ENCODE results near the gene TMEM50A. TPM values are rescaled to one million over a fixed set of nuclear protein-coding genes. Genes with fewer than 3 reads are reported as not detected.

Gene TMEM50A
- total and polyA plus RNA-seq, 2 of the 13 experiments (the other 11 are each of a cell fraction or from before 2014, with no cell fraction given), result 51.2 to 61.2 TPM

DNA sequence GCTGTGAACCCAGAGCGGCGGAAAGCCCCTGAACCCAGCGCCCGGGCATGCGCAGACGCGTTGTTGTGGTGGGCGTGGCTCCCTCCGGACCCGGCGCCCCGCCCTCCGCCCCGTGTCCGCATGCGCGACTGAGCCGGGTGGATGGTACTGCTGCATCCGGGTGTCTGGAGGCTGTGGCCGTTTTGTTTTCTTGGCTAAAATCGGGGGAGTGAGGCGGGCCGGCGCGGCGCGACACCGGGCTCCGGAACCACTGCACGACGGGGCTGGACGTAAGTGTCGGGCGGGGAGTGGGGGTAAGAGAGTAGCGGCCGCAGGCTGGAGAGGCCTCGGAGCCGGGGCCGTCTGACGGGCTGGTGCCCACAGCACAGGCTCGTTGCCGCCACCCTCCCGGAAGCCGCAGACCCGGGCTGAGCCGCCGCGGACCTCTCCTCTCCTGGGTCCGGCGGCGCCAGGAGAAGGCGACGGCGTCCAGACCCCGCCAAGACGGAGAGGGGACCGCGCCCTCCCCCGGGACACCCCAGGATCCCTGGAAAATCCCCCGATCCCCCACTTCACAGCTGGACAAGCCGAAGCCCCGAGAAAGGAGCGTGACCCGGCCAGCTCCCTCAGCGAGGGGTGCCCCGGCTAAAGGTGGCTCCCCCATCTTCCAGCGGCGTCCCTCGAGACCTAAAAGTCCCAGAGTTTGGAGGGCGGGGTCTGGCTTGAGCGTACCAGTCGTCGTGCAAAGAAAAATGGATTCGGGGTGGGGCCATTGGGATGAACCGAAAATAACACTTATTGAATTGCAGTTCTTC is at the start of gene TMEM50A (continued):
- no peak for TF ChIP-seq ATF7 (IDR thresholded peaks at IDR 0.05)
- no peak for TF ChIP-seq ATF7 (CRISPR knock-in tag; IDR thresholded peaks at IDR 0.05)
- no peak for TF ChIP-seq USF2 (IDR thresholded peaks at IDR 0.05; ENCODE audit: low read depth, low read length)
- no peak for TF ChIP-seq USF2 (CRISPR knock-in tag; IDR thresholded peaks at IDR 0.05; ENCODE audit: borderline replicate concordance)
- TF ChIP-seq, protein P1, sequence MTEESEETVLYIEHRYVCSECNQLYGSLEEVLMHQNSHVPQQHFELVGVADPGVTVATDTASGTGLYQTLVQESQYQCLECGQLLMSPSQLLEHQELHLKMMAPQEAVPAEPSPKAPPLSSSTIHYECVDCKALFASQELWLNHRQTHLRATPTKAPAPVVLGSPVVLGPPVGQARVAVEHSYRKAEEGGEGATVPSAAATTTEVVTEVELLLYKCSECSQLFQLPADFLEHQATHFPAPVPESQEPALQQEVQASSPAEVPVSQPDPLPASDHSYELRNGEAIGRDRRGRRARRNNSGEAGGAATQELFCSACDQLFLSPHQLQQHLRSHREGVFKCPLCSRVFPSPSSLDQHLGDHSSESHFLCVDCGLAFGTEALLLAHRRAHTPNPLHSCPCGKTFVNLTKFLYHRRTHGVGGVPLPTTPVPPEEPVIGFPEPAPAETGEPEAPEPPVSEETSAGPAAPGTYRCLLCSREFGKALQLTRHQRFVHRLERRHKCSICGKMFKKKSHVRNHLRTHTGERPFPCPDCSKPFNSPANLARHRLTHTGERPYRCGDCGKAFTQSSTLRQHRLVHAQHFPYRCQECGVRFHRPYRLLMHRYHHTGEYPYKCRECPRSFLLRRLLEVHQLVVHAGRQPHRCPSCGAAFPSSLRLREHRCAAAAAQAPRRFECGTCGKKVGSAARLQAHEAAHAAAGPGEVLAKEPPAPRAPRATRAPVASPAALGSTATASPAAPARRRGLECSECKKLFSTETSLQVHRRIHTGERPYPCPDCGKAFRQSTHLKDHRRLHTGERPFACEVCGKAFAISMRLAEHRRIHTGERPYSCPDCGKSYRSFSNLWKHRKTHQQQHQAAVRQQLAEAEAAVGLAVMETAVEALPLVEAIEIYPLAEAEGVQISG (CRISPR knock-in tag; IDR thresholded peaks at IDR 0.05), result peak; percentile 46
- no peak for TF ChIP-seq SMYD3 (CRISPR knock-in tag; IDR thresholded peaks at IDR 0.05)
- no peak for TF ChIP-seq CENPT (CRISPR knock-in tag; IDR thresholded peaks at IDR 0.05; ENCODE audit: low read depth)
- no peak for TF ChIP-seq ZNF550 (CRISPR knock-in tag; IDR thresholded peaks at IDR 0.05; ENCODE audit: borderline replicate concordance)
- TF ChIP-seq SMARCC2 (IDR thresholded peaks at IDR 0.05), result no peak
- TF ChIP-seq MIER3 (CRISPR knock-in tag; IDR thresholded peaks at IDR 0.05; ENCODE audit: borderline replicate concordance), result no peak
- no peak for TF ChIP-seq ZSCAN22 (CRISPR knock-in tag; IDR thresholded peaks at IDR 0.05)
- TF ChIP-seq, protein P2, sequence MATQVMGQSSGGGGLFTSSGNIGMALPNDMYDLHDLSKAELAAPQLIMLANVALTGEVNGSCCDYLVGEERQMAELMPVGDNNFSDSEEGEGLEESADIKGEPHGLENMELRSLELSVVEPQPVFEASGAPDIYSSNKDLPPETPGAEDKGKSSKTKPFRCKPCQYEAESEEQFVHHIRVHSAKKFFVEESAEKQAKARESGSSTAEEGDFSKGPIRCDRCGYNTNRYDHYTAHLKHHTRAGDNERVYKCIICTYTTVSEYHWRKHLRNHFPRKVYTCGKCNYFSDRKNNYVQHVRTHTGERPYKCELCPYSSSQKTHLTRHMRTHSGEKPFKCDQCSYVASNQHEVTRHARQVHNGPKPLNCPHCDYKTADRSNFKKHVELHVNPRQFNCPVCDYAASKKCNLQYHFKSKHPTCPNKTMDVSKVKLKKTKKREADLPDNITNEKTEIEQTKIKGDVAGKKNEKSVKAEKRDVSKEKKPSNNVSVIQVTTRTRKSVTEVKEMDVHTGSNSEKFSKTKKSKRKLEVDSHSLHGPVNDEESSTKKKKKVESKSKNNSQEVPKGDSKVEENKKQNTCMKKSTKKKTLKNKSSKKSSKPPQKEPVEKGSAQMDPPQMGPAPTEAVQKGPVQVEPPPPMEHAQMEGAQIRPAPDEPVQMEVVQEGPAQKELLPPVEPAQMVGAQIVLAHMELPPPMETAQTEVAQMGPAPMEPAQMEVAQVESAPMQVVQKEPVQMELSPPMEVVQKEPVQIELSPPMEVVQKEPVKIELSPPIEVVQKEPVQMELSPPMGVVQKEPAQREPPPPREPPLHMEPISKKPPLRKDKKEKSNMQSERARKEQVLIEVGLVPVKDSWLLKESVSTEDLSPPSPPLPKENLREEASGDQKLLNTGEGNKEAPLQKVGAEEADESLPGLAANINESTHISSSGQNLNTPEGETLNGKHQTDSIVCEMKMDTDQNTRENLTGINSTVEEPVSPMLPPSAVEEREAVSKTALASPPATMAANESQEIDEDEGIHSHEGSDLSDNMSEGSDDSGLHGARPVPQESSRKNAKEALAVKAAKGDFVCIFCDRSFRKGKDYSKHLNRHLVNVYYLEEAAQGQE (IDR thresholded peaks at IDR 0.05; ENCODE audit: borderline replicate concordance in 1 of 2, low read depth in 1 of 2, low read length in 2 of 2), result no peak
- TF ChIP-seq, protein P3, sequence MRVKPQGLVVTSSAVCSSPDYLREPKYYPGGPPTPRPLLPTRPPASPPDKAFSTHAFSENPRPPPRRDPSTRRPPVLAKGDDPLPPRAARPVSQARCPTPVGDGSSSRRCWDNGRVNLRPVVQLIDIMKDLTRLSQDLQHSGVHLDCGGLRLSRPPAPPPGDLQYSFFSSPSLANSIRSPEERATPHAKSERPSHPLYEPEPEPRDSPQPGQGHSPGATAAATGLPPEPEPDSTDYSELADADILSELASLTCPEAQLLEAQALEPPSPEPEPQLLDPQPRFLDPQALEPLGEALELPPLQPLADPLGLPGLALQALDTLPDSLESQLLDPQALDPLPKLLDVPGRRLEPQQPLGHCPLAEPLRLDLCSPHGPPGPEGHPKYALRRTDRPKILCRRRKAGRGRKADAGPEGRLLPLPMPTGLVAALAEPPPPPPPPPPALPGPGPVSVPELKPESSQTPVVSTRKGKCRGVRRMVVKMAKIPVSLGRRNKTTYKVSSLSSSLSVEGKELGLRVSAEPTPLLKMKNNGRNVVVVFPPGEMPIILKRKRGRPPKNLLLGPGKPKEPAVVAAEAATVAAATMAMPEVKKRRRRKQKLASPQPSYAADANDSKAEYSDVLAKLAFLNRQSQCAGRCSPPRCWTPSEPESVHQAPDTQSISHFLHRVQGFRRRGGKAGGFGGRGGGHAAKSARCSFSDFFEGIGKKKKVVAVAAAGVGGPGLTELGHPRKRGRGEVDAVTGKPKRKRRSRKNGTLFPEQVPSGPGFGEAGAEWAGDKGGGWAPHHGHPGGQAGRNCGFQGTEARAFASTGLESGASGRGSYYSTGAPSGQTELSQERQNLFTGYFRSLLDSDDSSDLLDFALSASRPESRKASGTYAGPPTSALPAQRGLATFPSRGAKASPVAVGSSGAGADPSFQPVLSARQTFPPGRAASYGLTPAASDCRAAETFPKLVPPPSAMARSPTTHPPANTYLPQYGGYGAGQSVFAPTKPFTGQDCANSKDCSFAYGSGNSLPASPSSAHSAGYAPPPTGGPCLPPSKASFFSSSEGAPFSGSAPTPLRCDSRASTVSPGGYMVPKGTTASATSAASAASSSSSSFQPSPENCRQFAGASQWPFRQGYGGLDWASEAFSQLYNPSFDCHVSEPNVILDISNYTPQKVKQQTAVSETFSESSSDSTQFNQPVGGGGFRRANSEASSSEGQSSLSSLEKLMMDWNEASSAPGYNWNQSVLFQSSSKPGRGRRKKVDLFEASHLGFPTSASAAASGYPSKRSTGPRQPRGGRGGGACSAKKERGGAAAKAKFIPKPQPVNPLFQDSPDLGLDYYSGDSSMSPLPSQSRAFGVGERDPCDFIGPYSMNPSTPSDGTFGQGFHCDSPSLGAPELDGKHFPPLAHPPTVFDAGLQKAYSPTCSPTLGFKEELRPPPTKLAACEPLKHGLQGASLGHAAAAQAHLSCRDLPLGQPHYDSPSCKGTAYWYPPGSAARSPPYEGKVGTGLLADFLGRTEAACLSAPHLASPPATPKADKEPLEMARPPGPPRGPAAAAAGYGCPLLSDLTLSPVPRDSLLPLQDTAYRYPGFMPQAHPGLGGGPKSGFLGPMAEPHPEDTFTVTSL (CRISPR knock-in tag; IDR thresholded peaks at IDR 0.05; ENCODE audit: borderline replicate concordance), result no peak
- no peak for TF ChIP-seq ZNF251 (CRISPR knock-in tag; IDR thresholded peaks at IDR 0.05)
